HCT116 (cell line): ENCODE data around the gene FIP1L1. TPM values are rescaled to one million over a fixed set of nuclear protein-coding genes. Genes with fewer than 3 reads are reported as not detected.

Source experiments
- ATAC-seq: fragments of 200-7000 bp; cut with Tn5 transposase; 2 replicates; pipeline ENCODE4 v1.9.1; 2020; ENCODE audit warnings: mild to moderate bottlenecking, moderate library complexity
- BruUV-seq: library from RNA; stranded (reverse); fragments of 400-500 nt; replicated peaks from 2 replicates; lab custom pipeline; 2021; lab: Mats Ljungman, UMichigan
- CTCF ChIA-PET: fragments of 300-600 bp; sonication (Branson Sonifier 250); formaldehyde crosslinking; loops from one replicate; lab custom pipeline; 2021; ENCODE audit warnings: antibody characterized with exemption; lab: Charles Lee
- POLR2A ChIA-PET: fragments of 300-600, 350-600 bp; sonication (Branson Sonifier 250); formaldehyde crosslinking; loops from one replicate; lab custom pipeline; 2021; ENCODE audit warnings: antibody characterized with exemption; lab: Charles Lee
- RAD21 ChIA-PET, 2 experiments: fragments of 300-600 bp; sonication (Branson Sonifier 250); formaldehyde crosslinking; loops; one replicate each; lab custom pipeline; 2023; ENCODE audit warnings: low total read pairs in 2 of 2; ENCODE audit not compliant: uncharacterized antibody in 2 of 2, unreplicated experiment in 2 of 2, low non-redundant PET in 1 of 2; lab: Charles Lee
- DNase-seq: peaks from one replicate; pipeline ENCODE4 v3.0.0-alpha.2; 2010; ENCODE audit warnings: low read depth, low spot score
- H2AFZ ChIP-seq: fragments of 200-600 bp; shearing (Covaris generic), sonication (generic); 2 replicates; pipeline ENCODE4 v1.6.1; 2017; ENCODE audit warnings: low read depth, mixed run types, mixed read lengths, antibody characterized with exemption, low read length; ENCODE audit not compliant: poor library complexity, severe bottlenecking
- H3K27ac ChIP-seq: 2 replicates; pipeline ENCODE4 v1.5.1; 2012; ENCODE audit warnings: low read depth, low read length
- H3K27me3 ChIP-seq: fragments of 200-600 bp; sonication (generic); 2 replicates; pipeline ENCODE4 v1.6.1; 2016; ENCODE audit warnings: mixed run types, low read length, mixed read lengths; ENCODE audit not compliant: insufficient read depth
- H3K36me3 ChIP-seq, 2 experiments: fragments of 200-500 bp in 1 of 2; fragments of 200-600 bp in 1 of 2; sonication (Bioruptor generic) in 1 of 2; sonication (generic) in 1 of 2; 2 replicates each; pipeline versions ENCODE4 v1.5.1 to v1.6.1; 2014 to 2016; ENCODE audit warnings: low read length in 2 of 2, inconsistent platforms in 1 of 2, mixed read lengths in 1 of 2, mixed run types in 1 of 2; ENCODE audit not compliant: insufficient read depth in 2 of 2, control insufficient read depth in 1 of 2
- H3K4me1 ChIP-seq, 2 experiments: fragments of 200-600 bp in 1 of 2; sonication (generic) in 1 of 2; 2 replicates each; pipeline versions ENCODE4 v1.5.1 to v1.6.1; 2012 to 2017; ENCODE audit warnings: low read length in 2 of 2, inconsistent platforms in 1 of 2, mild to moderate bottlenecking in 1 of 2, mixed read lengths in 1 of 2, mixed run types in 1 of 2, moderate library complexity in 1 of 2; ENCODE audit not compliant: insufficient read depth in 2 of 2, control insufficient read depth in 1 of 2
- H3K4me2 ChIP-seq: fragments of 200-600 bp; sonication (generic); 2 replicates; pipeline ENCODE4 v1.6.1; 2017; ENCODE audit warnings: mixed run types, low read length, mixed read lengths
- H3K4me3 ChIP-seq, 2 experiments: fragments of 200-600 bp in 1 of 2; sonication (generic) in 1 of 2; replicated peaks in 1 of 2; 2 replicates each; pipeline ENCODE4 v1.5.1; 2011 to 2016; ENCODE audit warnings: low read length in 2 of 2, control low read depth in 1 of 2, low read depth in 1 of 2, mild to moderate bottlenecking in 1 of 2, mixed read lengths in 1 of 2, mixed run types in 1 of 2
- H3K79me2 ChIP-seq: fragments of 200-600 bp; sonication (generic); 2 replicates; pipeline ENCODE4 v1.6.1; 2017; ENCODE audit warnings: mild to moderate bottlenecking, mixed run types, low read length, moderate library complexity, mixed read lengths; ENCODE audit not compliant: insufficient read depth
- H3K9ac ChIP-seq: fragments of 200-600 bp; sonication (generic); 2 replicates; pipeline ENCODE4 v1.6.1; 2016; ENCODE audit warnings: low read length, mixed read lengths
- H3K9me2 ChIP-seq: fragments of 200-600 bp; sonication (generic), shearing (Covaris generic); 2 replicates; pipeline ENCODE4 v1.6.1; 2017; ENCODE audit warnings: mixed run types, mild to moderate bottlenecking, moderate library complexity; ENCODE audit not compliant: insufficient read depth
- H3K9me3 ChIP-seq, 2 experiments: fragments of 200-500 bp in 1 of 2; fragments of 200-600 bp in 1 of 2; sonication (Bioruptor generic) in 1 of 2; sonication (generic) in 1 of 2; 2 replicates each; pipeline ENCODE4 v1.6.1; 2014 to 2017; ENCODE audit warnings: low read length in 2 of 2, mixed read lengths in 2 of 2, inconsistent platforms in 1 of 2, low read depth in 1 of 2, mild to moderate bottlenecking in 1 of 2, mixed run types in 1 of 2, moderate library complexity in 1 of 2; ENCODE audit not compliant: control insufficient read depth in 1 of 2, insufficient read depth in 1 of 2
- H4K20me1 ChIP-seq: fragments of 200-600 bp; sonication (generic), shearing (Covaris generic); 2 replicates; pipeline ENCODE4 v1.6.1; 2017; ENCODE audit warnings: mixed run types, mild to moderate bottlenecking, moderate library complexity; ENCODE audit not compliant: insufficient read depth
- CBX3 ChIP-seq: IDR thresholded peaks from 2 replicates; pipeline ENCODE4 v1.6.1; 2012; ENCODE audit warnings: low read depth
- CEBPB ChIP-seq: IDR thresholded peaks from 2 replicates; pipeline ENCODE4 v1.6.1; 2012; ENCODE audit warnings: low read depth
- EGR1 ChIP-seq: IDR thresholded peaks from 2 replicates; pipeline ENCODE4 v1.6.1; 2012; ENCODE audit warnings: low read depth
- ELF1 ChIP-seq: IDR thresholded peaks from 2 replicates; pipeline ENCODE4 v1.6.1; 2012; ENCODE audit warnings: low read depth, borderline replicate concordance
- EZH2 ChIP-seq: fragments of 200-600 bp; sonication (generic); IDR thresholded peaks from 2 replicates; pipeline ENCODE4 v1.6.1; 2017; ENCODE audit warnings: antibody characterized with exemption, mixed run types
- EZH2phosphoT487 ChIP-seq: fragments of 200-600 bp; IDR thresholded peaks from 2 replicates; pipeline ENCODE4 v1.6.1; 2018; ENCODE audit warnings: antibody characterized with exemption, borderline replicate concordance
- JUND ChIP-seq: IDR thresholded peaks from 2 replicates; pipeline ENCODE4 v1.6.1; 2012
- POLR2A ChIP-seq: IDR thresholded peaks from 2 replicates; pipeline ENCODE4 v1.7.0; 2011; ENCODE audit warnings: borderline replicate concordance; ENCODE audit not compliant: insufficient read depth, insufficient read length; ENCODE audit errors: extremely low read depth
- RAD21 ChIP-seq: IDR thresholded peaks from 2 replicates; pipeline ENCODE4 v1.6.1; 2012; ENCODE audit warnings: low read depth, mild to moderate bottlenecking
- REST ChIP-seq: IDR thresholded peaks from 2 replicates; pipeline ENCODE4 v1.6.1; 2012; ENCODE audit warnings: low read depth
- SIN3A ChIP-seq: IDR thresholded peaks from 2 replicates; pipeline ENCODE4 v1.6.1; 2012; ENCODE audit warnings: low read depth
- SP1 ChIP-seq: IDR thresholded peaks from 2 replicates; pipeline ENCODE4 v1.6.1; 2012; ENCODE audit warnings: low read depth
- SRF ChIP-seq: IDR thresholded peaks from 2 replicates; pipeline ENCODE4 v1.6.1; 2012; ENCODE audit warnings: low read depth
- TCF7L2 ChIP-seq: IDR thresholded peaks from 2 replicates; pipeline ENCODE4 v1.7.0; 2011; ENCODE audit warnings: borderline replicate concordance, inconsistent platforms; ENCODE audit not compliant: insufficient read depth, insufficient read length; ENCODE audit errors: extremely low read depth
- YY1 ChIP-seq: IDR thresholded peaks from 2 replicates; pipeline ENCODE4 v1.6.1; 2011; ENCODE audit warnings: low read length, low read depth, moderate library complexity, mild to moderate bottlenecking; ENCODE audit not compliant: insufficient replicate concordance; ENCODE audit errors: extremely low read depth
- ZFX ChIP-seq: fragments of 450-650 bp; IDR thresholded peaks from 2 replicates; pipeline ENCODE4 v1.6.1; 2017
- ZNF274 ChIP-seq: fragments of 200-500 bp; sonication (Bioruptor generic); IDR thresholded peaks from 2 replicates; pipeline ENCODE4 v1.6.1; 2014; ENCODE audit warnings: mild to moderate bottlenecking, low read depth, low read length, inconsistent platforms
- intact Hi-C: fragments of 100-400 bp; cut with micrococcal nuclease; formaldehyde crosslinking; loops from 2 replicates; pipeline ENCODE4 v1.10.0; 2022
- total RNA-seq: library from RNA; stranded (reverse); gene quantifications from one replicate; pipeline ENCODE4 v1.2.1, GENCODE V29; 2021; ENCODE audit not compliant: unreplicated experiment
- TF ChIP-seq, protein P1 (sequence below), 3 experiments: fragments of 200-600 bp in 1 of 3; sonication (generic) in 1 of 3; IDR thresholded peaks in 2 of 3; conservative IDR thresholded peaks in 1 of 3; 2 replicates each; pipeline ENCODE4 v1.5.1; 2012 to 2017; ENCODE audit warnings: low read depth in 2 of 3, low read length in 2 of 3, antibody characterized with exemption in 1 of 3, borderline replicate concordance in 1 of 3, control low read depth in 1 of 3, mild to moderate bottlenecking in 1 of 3, mixed read lengths in 1 of 3, mixed run types in 1 of 3, moderate library complexity in 1 of 3; ENCODE audit not compliant: insufficient read depth in 1 of 3
- TF ChIP-seq, protein P2 (sequence below): IDR thresholded peaks from 2 replicates; pipeline ENCODE4 v1.6.1; 2011; ENCODE audit warnings: mild to moderate bottlenecking, low read length, moderate library complexity; ENCODE audit not compliant: insufficient replicate concordance; ENCODE audit errors: extremely low read depth

Gene FIP1L1
- total RNA-seq, 1 experiment from 2014 or later = 63.6 TPM

DNA sequence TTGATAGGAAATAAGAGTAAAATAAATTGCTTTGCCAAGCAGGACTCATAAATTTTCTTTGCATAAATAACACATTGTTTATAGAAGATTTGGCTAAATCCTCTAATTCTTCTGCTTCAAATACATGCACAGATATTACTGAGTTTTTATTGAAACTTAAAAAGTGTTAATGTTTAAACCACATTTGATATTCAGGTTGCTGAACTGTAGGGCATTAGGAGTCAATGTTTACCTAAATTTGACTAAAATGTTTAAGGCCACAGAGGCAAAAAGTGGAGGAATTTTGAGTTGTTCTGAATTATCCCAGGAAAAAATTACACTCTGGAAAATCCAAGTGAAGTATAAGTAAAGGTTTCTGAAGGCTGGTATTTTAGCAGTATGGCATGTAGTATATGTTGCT lies 78.7 kb downstream of the FIP1L1 start:
- 0 out of 2 replicates have a peak, but pooled peaks cover 2% of the 10 kb centered on the region for H3K79me2 ChIP-seq
- no TSS peak for BruUV-seq
- RAD21 ChIA-PET = no interaction called here
- no peak overlapping the region for H3K9ac ChIP-seq
- H3K9me3 ChIP-seq = no peaks in the 10 kb centered on the region
- no peaks in the 10 kb centered on the region for H3K9me2 ChIP-seq
- no peak for DNase-seq
- no peak overlapping the region for H3K4me3 ChIP-seq
- no peaks in the 10 kb centered on the region for H3K27me3 ChIP-seq
- no peak overlapping the region for H3K27ac ChIP-seq
- peaks cover under 1 to 3% of the 10 kb centered on the region in 2 experiments; a peak in 2 of 4 replicates for H3K4me1 ChIP-seq
- no peak overlapping the region for H2AFZ ChIP-seq
- POLR2A ChIA-PET = no interaction called here
- H3K4me2 ChIP-seq = no peak overlapping the region
- TF ChIP-seq POLR2A (no peak), CEBPB (no peak), CBX3 (no peak), SRF (no peak), SIN3A (no peak), REST (no peak), ZNF274 (no peak), YY1 (no peak), TCF7L2 (no peak), RAD21 (no peak), ZFX (no peak), EZH2 (no peak), EGR1 (no peak), ELF1 (no peak), JUND (no peak), SP1 (no peak), EZH2phosphoT487 (no peak)
- TF ChIP-seq, protein P1, sequence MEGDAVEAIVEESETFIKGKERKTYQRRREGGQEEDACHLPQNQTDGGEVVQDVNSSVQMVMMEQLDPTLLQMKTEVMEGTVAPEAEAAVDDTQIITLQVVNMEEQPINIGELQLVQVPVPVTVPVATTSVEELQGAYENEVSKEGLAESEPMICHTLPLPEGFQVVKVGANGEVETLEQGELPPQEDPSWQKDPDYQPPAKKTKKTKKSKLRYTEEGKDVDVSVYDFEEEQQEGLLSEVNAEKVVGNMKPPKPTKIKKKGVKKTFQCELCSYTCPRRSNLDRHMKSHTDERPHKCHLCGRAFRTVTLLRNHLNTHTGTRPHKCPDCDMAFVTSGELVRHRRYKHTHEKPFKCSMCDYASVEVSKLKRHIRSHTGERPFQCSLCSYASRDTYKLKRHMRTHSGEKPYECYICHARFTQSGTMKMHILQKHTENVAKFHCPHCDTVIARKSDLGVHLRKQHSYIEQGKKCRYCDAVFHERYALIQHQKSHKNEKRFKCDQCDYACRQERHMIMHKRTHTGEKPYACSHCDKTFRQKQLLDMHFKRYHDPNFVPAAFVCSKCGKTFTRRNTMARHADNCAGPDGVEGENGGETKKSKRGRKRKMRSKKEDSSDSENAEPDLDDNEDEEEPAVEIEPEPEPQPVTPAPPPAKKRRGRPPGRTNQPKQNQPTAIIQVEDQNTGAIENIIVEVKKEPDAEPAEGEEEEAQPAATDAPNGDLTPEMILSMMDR (IDR thresholded peaks at IDR 0.05 in 2 of 3, conservative IDR thresholded peaks at IDR 0.05 in 1 of 3; ENCODE audit: borderline replicate concordance in 1 of 3, insufficient read depth in 1 of 3, low read depth in 2 of 3, low read length in 2 of 3) = no peak
- TF ChIP-seq, protein P2, sequence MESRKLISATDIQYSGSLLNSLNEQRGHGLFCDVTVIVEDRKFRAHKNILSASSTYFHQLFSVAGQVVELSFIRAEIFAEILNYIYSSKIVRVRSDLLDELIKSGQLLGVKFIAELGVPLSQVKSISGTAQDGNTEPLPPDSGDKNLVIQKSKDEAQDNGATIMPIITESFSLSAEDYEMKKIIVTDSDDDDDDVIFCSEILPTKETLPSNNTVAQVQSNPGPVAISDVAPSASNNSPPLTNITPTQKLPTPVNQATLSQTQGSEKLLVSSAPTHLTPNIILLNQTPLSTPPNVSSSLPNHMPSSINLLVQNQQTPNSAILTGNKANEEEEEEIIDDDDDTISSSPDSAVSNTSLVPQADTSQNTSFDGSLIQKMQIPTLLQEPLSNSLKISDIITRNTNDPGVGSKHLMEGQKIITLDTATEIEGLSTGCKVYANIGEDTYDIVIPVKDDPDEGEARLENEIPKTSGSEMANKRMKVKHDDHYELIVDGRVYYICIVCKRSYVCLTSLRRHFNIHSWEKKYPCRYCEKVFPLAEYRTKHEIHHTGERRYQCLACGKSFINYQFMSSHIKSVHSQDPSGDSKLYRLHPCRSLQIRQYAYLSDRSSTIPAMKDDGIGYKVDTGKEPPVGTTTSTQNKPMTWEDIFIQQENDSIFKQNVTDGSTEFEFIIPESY = no peak
- TF ChIP-seq, all 23 proteins: peak for 0
- Histone ChIP-seq H4K20me1 (0 out of 2 replicates have a peak, but pooled peaks cover 10% of the 10 kb centered on the region), H3K36me3 (peaks cover 16 to 27% of the 10 kb centered on the region in 2 experiments; a peak in 2 of 4 replicates)
- CTCF ChIA-PET = no interaction called here
- intact Hi-C loops = no loop called here
- no peak for ATAC-seq
